ENCODE data around the gene SNRK. TPM values are rescaled to one million over a fixed set of nuclear protein-coding genes. Genes with fewer than 3 reads are reported as not detected.

Gene SNRK
- total RNA-seq, 1 experiment from 2014 or later: 12.7 TPM

GRCh38 chr3:43281020-43281419 is 5.3 kb upstream of the SNRK start:
- Histone ChIP-seq H3K27ac (ENCODE audit: low read depth, low read length) (no peak overlapping the region), H3K79me2 (ENCODE audit: insufficient read depth, low read length) (no peaks in the 10 kb centered on the region), H3K4me1 (ENCODE audit: control insufficient read depth in 1 of 2, insufficient read depth in 2 of 2, low read length in 2 of 2) (peaks cover 0 to 5% of the 10 kb centered on the region in 2 experiments; a peak in 2 of 4 replicates), H3K9me2 (ENCODE audit: insufficient read depth) (no peaks in the 10 kb centered on the region), H3K4me3 (replicated peaks in 1 of 2; ENCODE audit: low read depth in 1 of 2, low read length in 2 of 2) (no peak overlapping the region), H3K27me3 (ENCODE audit: insufficient read depth, low read length) (no peaks in the 10 kb centered on the region), H3K9ac (ENCODE audit: low read length) (no peak overlapping the region), H4K20me1 (ENCODE audit: insufficient read depth) (no peaks in the 10 kb centered on the region), H2AFZ (ENCODE audit: low read depth, low read length, poor library complexity, severe bottlenecking) (no peak overlapping the region), H3K9me3 (ENCODE audit: control insufficient read depth in 1 of 2, insufficient read depth in 1 of 2, low read depth in 1 of 2, low read length in 2 of 2) (no peaks in the 10 kb centered on the region), H3K4me2 (ENCODE audit: low read length) (no peak overlapping the region), H3K36me3 (ENCODE audit: control insufficient read depth in 1 of 2, insufficient read depth in 2 of 2, low read length in 2 of 2) (no peaks in the 10 kb centered on the region)
- TF ChIP-seq ZFX (IDR thresholded peaks at IDR 0.05): no peak
- TF ChIP-seq ATF3 (IDR thresholded peaks at IDR 0.05): no peak
- TF ChIP-seq ZNF274 (IDR thresholded peaks at IDR 0.05; ENCODE audit: low read depth, low read length): no peak
- TF ChIP-seq POLR2A (IDR thresholded peaks at IDR 0.05; ENCODE audit: borderline replicate concordance, extremely low read depth, insufficient read depth, insufficient read length): no peak
- TF ChIP-seq TCF7L2 (IDR thresholded peaks at IDR 0.05; ENCODE audit: borderline replicate concordance, extremely low read depth, insufficient read depth, insufficient read length): no peak
- no peak for TF ChIP-seq CTCF (IDR thresholded peaks at IDR 0.05 in 2 of 3, conservative IDR thresholded peaks at IDR 0.05 in 1 of 3; ENCODE audit: borderline replicate concordance in 1 of 3, insufficient read depth in 1 of 3, low read depth in 2 of 3, low read length in 2 of 3)
- no peak for TF ChIP-seq JUND (IDR thresholded peaks at IDR 0.05)
- TF ChIP-seq SP1 (IDR thresholded peaks at IDR 0.05; ENCODE audit: low read depth): no peak
- no peak for TF ChIP-seq POLR2AphosphoS5 (IDR thresholded peaks at IDR 0.05; ENCODE audit: low read depth, low read length)
- no peak for TF ChIP-seq FOSL1 (IDR thresholded peaks at IDR 0.05; ENCODE audit: low read depth)
- no peak for TF ChIP-seq REST (IDR thresholded peaks at IDR 0.05; ENCODE audit: low read depth)
- no peak for TF ChIP-seq CBX3 (IDR thresholded peaks at IDR 0.05; ENCODE audit: low read depth)
- no peak for TF ChIP-seq EZH2 (IDR thresholded peaks at IDR 0.05)
- TF ChIP-seq SIN3A (IDR thresholded peaks at IDR 0.05; ENCODE audit: low read depth): no peak
- no peak for TF ChIP-seq RAD21 (IDR thresholded peaks at IDR 0.05; ENCODE audit: low read depth)
- TF ChIP-seq EZH2phosphoT487 (IDR thresholded peaks at IDR 0.05; ENCODE audit: borderline replicate concordance): no peak
- no peak for TF ChIP-seq ELF1 (IDR thresholded peaks at IDR 0.05; ENCODE audit: borderline replicate concordance, low read depth)
- TF ChIP-seq MAX (IDR thresholded peaks at IDR 0.05): no peak
- DNase-seq (ENCODE audit: low read depth, low spot score) (no peak), ATAC-seq (no peak)
- ChIA-PET CTCF (no interaction called here), RAD21 (ENCODE audit: low non-redundant PET in 1 of 2, low total read pairs in 2 of 2, uncharacterized antibody in 2 of 2, unreplicated experiment in 2 of 2) (no interaction called here), POLR2A (no interaction called here)
- no TSS peak for BruUV-seq (replicated peaks)
- intact Hi-C loops (cut with micrococcal nuclease): no loop called here

All from HCT116 (cell line).